IPS-18a (cell line): ENCODE measurements around the gene DNASE1.

Experiments used
- H3K27ac ChIP-seq: one replicate; pipeline ENCODE4 v1.5.1; 2013; ENCODE audit warnings: low read length
- H3K27me3 ChIP-seq: one replicate; pipeline ENCODE4 v1.6.1; 2013; ENCODE audit warnings: mild to moderate bottlenecking, low read length; ENCODE audit not compliant: control insufficient read depth, insufficient read depth
- H3K36me3 ChIP-seq: one replicate; pipeline ENCODE4 v1.6.1; 2013; ENCODE audit warnings: low read depth, low read length; ENCODE audit not compliant: control insufficient read depth
- H3K4me1 ChIP-seq: one replicate; pipeline ENCODE4 v1.6.1; 2013; ENCODE audit warnings: low read depth, low read length; ENCODE audit not compliant: control insufficient read depth
- H3K4me3 ChIP-seq: one replicate; pipeline ENCODE4 v1.5.1; 2013; ENCODE audit warnings: low read length
- H3K9ac ChIP-seq: one replicate; pipeline ENCODE4 v1.6.1; 2013; ENCODE audit warnings: mild to moderate bottlenecking, low read length, moderate library complexity
- H3K9me3 ChIP-seq: one replicate; pipeline ENCODE4 v1.6.1; 2013; ENCODE audit warnings: low read depth, low read length; ENCODE audit not compliant: control insufficient read depth

DNASE1 gene

GRCh38 chr16:3672571-3673041 is 18.1 kb downstream of the DNASE1 start:
- no peaks in the 10 kb centered on the region for H3K27me3 ChIP-seq
- H3K9ac ChIP-seq = no peak overlapping the region
- peaks cover 57% of the 10 kb centered on the region for H3K36me3 ChIP-seq
- no peaks in the 10 kb centered on the region for H3K9me3 ChIP-seq
- no peak overlapping the region for H3K27ac ChIP-seq
- H3K4me1 ChIP-seq = no peaks in the 10 kb centered on the region
- H3K4me3 ChIP-seq = no peak overlapping the region

- H3K27ac ChIP-seq = no peak overlapping the region
- H3K9ac ChIP-seq = no peak overlapping the region
- H3K36me3 ChIP-seq = peaks cover 62% of the 10 kb centered on the region
- H3K27me3 ChIP-seq = no peaks in the 10 kb centered on the region
- no peak overlapping the region for H3K4me3 ChIP-seq
- H3K4me1 ChIP-seq = no peaks in the 10 kb centered on the region
- no peaks in the 10 kb centered on the region for H3K9me3 ChIP-seq
Measured at GRCh38 chr16:3673201-3673600, 18.7 kb downstream of the DNASE1 start.

- H3K4me1 ChIP-seq = no peaks in the 10 kb centered on the region
- H3K27me3 ChIP-seq = no peaks in the 10 kb centered on the region
- H3K9ac ChIP-seq = no peak overlapping the region
- no peak overlapping the region for H3K27ac ChIP-seq
- H3K9me3 ChIP-seq = no peaks in the 10 kb centered on the region
- peaks cover 60% of the 10 kb centered on the region for H3K36me3 ChIP-seq
- H3K4me3 ChIP-seq = no peak overlapping the region
Measured at GRCh38 chr16:3673676-3674377, 19.3 kb downstream of the DNASE1 start.

GRCh38 chr16:3674513-3675295 is 20.2 kb downstream of the DNASE1 start:
- Histone ChIP-seq H3K4me1 (no peaks in the 10 kb centered on the region), H3K27ac (no peak overlapping the region), H3K9ac (no peak overlapping the region), H3K36me3 (peaks cover 63% of the 10 kb centered on the region), H3K9me3 (no peaks in the 10 kb centered on the region), H3K27me3 (no peaks in the 10 kb centered on the region), H3K4me3 (no peak overlapping the region)

GRCh38 chr16:3675601-3676130 is 21.2 kb downstream of the DNASE1 start:
- Histone ChIP-seq H3K36me3 (peaks cover 64% of the 10 kb centered on the region), H3K4me1 (no peaks in the 10 kb centered on the region), H3K27me3 (no peaks in the 10 kb centered on the region)

GRCh38 chr16:3677994-3678393 is 23.5 kb downstream of the DNASE1 start:
- Histone ChIP-seq H3K36me3 (peaks cover 67% of the 10 kb centered on the region), H3K4me3 (no peak overlapping the region), H3K9ac (no peak overlapping the region), H3K4me1 (no peaks in the 10 kb centered on the region), H3K27me3 (no peaks in the 10 kb centered on the region), H3K27ac (no peak overlapping the region), H3K9me3 (no peaks in the 10 kb centered on the region)

More at GRCh38 chr16:3675601-3676130, 21.2 kb downstream of the DNASE1 start:
- H3K4me3 ChIP-seq = no peak overlapping the region
- H3K9ac ChIP-seq = no peak overlapping the region
- no peaks in the 10 kb centered on the region for H3K9me3 ChIP-seq
- no peak overlapping the region for H3K27ac ChIP-seq

GRCh38 chr16:3681206-3681605 is 26.7 kb downstream of the DNASE1 start:
- no peak overlapping the region for H3K4me3 ChIP-seq
- H3K27me3 ChIP-seq = no peaks in the 10 kb centered on the region
- no peak overlapping the region for H3K9ac ChIP-seq
- no peak overlapping the region for H3K27ac ChIP-seq
- peaks cover 69% of the 10 kb centered on the region for H3K36me3 ChIP-seq
- no peaks in the 10 kb centered on the region for H3K9me3 ChIP-seq
- H3K4me1 ChIP-seq = no peaks in the 10 kb centered on the region

GRCh38 chr16:3687021-3687420 is 32.5 kb downstream of the DNASE1 start:
- Histone ChIP-seq H3K9ac (no peak overlapping the region), H3K36me3 (peaks cover 57% of the 10 kb centered on the region), H3K9me3 (no peaks in the 10 kb centered on the region), H3K4me3 (no peak overlapping the region), H3K27me3 (no peaks in the 10 kb centered on the region), H3K27ac (no peak overlapping the region), H3K4me1 (no peaks in the 10 kb centered on the region)

- no peaks in the 10 kb centered on the region for H3K9me3 ChIP-seq
- peaks cover 53% of the 10 kb centered on the region for H3K36me3 ChIP-seq
- no peak overlapping the region for H3K4me3 ChIP-seq
- H3K4me1 ChIP-seq = no peaks in the 10 kb centered on the region
- no peaks in the 10 kb centered on the region for H3K27me3 ChIP-seq
- no peak overlapping the region for H3K9ac ChIP-seq
- no peak overlapping the region for H3K27ac ChIP-seq
Measured at GRCh38 chr16:3687792-3688191, 33.3 kb downstream of the DNASE1 start.

- no peaks in the 10 kb centered on the region for H3K9me3 ChIP-seq
- no peak overlapping the region for H3K9ac ChIP-seq
- peaks cover 44% of the 10 kb centered on the region for H3K36me3 ChIP-seq
- H3K4me1 ChIP-seq = no peaks in the 10 kb centered on the region
- H3K4me3 ChIP-seq = no peak overlapping the region
- H3K27ac ChIP-seq = no peak overlapping the region
- no peaks in the 10 kb centered on the region for H3K27me3 ChIP-seq
Measured at GRCh38 chr16:3689731-3690130, 35.2 kb downstream of the DNASE1 start.

GRCh38 chr16:3690470-3690928 is 36.0 kb downstream of the DNASE1 start:
- Histone ChIP-seq H3K9ac (no peak overlapping the region), H3K36me3 (peaks cover 41% of the 10 kb centered on the region), H3K27ac (no peak overlapping the region), H3K9me3 (no peaks in the 10 kb centered on the region), H3K4me3 (no peak overlapping the region), H3K4me1 (no peaks in the 10 kb centered on the region), H3K27me3 (no peaks in the 10 kb centered on the region)
